ENCODE data around the gene AKR1D1. TPM values are rescaled to one million over a fixed set of nuclear protein-coding genes. Genes with fewer than 3 reads are reported as not detected.

AKR1D1 gene
- total and polyA plus RNA-seq, 2 of the 13 experiments (the other 11 are each of a cell fraction or from before 2014, with no cell fraction given) = 6.9 to 37.0 TPM

- TF ChIP-seq, protein P1, sequence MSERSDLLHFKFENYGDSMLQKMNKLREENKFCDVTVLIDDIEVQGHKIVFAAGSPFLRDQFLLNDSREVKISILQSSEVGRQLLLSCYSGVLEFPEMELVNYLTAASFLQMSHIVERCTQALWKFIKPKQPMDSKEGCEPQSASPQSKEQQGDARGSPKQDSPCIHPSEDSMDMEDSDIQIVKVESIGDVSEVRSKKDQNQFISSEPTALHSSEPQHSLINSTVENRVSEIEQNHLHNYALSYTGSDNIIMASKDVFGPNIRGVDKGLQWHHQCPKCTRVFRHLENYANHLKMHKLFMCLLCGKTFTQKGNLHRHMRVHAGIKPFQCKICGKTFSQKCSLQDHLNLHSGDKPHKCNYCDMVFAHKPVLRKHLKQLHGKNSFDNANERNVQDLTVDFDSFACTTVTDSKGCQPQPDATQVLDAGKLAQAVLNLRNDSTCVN (CRISPR knock-in tag; IDR thresholded peaks at IDR 0.05; ENCODE audit: borderline replicate concordance) = no peak
- TF ChIP-seq PLRG1 (conservative IDR thresholded peaks at IDR 0.05) (no peak), MYC (CRISPR knock-in tag; IDR thresholded peaks at IDR 0.05; ENCODE audit: borderline replicate concordance) (peak; percentile 56), ZNF430 (CRISPR knock-in tag; IDR thresholded peaks at IDR 0.05) (peak; percentile 66; the same call in 1 of the 2 replicates), ARID5B (CRISPR knock-in tag; IDR thresholded peaks at IDR 0.05) (peak; percentile 89), HMGA1 (CRISPR knock-in tag; conservative IDR thresholded peaks at IDR 0.05) (no peak), ELK4 (CRISPR knock-in tag; IDR thresholded peaks at IDR 0.05; ENCODE audit: borderline replicate concordance) (no peak), ZNF329 (CRISPR knock-in tag; IDR thresholded peaks at IDR 0.05; ENCODE audit: low read depth) (no peak), E2F5 (CRISPR knock-in tag; conservative IDR thresholded peaks at IDR 0.05) (no peak), PHF20 (CRISPR knock-in tag; IDR thresholded peaks at IDR 0.05) (no peak), MXI1 (IDR thresholded peaks at IDR 0.05; ENCODE audit: borderline replicate concordance, low read depth, low read length) (no peak), ZFY (CRISPR knock-in tag; IDR thresholded peaks at IDR 0.05) (no peak; the same call in 1 of the 2 replicates), ZBTB44 (CRISPR knock-in tag; IDR thresholded peaks at IDR 0.05) (no peak), IKZF4 (CRISPR knock-in tag; IDR thresholded peaks at IDR 0.05; ENCODE audit: borderline replicate concordance, low read depth, not compliant biosample characterization) (no peak)
- TF ChIP-seq, protein P2, sequence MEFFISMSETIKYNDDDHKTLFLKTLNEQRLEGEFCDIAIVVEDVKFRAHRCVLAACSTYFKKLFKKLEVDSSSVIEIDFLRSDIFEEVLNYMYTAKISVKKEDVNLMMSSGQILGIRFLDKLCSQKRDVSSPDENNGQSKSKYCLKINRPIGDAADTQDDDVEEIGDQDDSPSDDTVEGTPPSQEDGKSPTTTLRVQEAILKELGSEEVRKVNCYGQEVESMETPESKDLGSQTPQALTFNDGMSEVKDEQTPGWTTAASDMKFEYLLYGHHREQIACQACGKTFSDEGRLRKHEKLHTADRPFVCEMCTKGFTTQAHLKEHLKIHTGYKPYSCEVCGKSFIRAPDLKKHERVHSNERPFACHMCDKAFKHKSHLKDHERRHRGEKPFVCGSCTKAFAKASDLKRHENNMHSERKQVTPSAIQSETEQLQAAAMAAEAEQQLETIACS (CRISPR knock-in tag; IDR thresholded peaks at IDR 0.05) = no peak
- TF ChIP-seq, protein P3, sequence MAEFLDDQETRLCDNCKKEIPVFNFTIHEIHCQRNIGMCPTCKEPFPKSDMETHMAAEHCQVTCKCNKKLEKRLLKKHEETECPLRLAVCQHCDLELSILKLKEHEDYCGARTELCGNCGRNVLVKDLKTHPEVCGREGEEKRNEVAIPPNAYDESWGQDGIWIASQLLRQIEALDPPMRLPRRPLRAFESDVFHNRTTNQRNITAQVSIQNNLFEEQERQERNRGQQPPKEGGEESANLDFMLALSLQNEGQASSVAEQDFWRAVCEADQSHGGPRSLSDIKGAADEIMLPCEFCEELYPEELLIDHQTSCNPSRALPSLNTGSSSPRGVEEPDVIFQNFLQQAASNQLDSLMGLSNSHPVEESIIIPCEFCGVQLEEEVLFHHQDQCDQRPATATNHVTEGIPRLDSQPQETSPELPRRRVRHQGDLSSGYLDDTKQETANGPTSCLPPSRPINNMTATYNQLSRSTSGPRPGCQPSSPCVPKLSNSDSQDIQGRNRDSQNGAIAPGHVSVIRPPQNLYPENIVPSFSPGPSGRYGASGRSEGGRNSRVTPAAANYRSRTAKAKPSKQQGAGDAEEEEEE (CRISPR knock-in tag; IDR thresholded peaks at IDR 0.05; ENCODE audit: borderline replicate concordance) = no peak
These were observed 75.7 kb downstream of the AKR1D1 start (continued) for GRCh38 chr7:138151731-138152577.

Data from HepG2 (cell line).